AG04450 (cell line): ENCODE results near the gene TIMP2. TPM values are rescaled to one million over a fixed set of nuclear protein-coding genes. Genes with fewer than 3 reads are reported as not detected.
A peak's percentile ranks its signal among the peaks of the same experiment; 100 is the strongest.

Experiments used
- CTCF ChIA-PET: fragments of 300-600, 350-600 bp; formaldehyde crosslinking; extraction: SDS; loops from one replicate; lab custom pipeline; 2022; ENCODE audit warnings: antibody characterized with exemption, inconsistent platforms; lab: Charles Lee
- POLR2A ChIA-PET: fragments of 350-600 bp; formaldehyde crosslinking; extraction: SDS; loops from one replicate; lab custom pipeline; 2021; ENCODE audit warnings: antibody characterized with exemption, inconsistent platforms; lab: Yijun Ruan, JAX
- DNase-seq: peaks from one replicate; pipeline ENCODE4 v3.0.0-alpha.2; 2011; ENCODE audit warnings: low read depth, low spot score
- H3K27ac ChIP-seq: one replicate; pipeline ENCODE4 v1.5.1; 2012; ENCODE audit warnings: low read depth, low read length, control low read depth
- H3K27me3 ChIP-seq: one replicate; pipeline ENCODE4 v1.6.0; 2012; ENCODE audit warnings: low read length; ENCODE audit not compliant: control insufficient read depth, insufficient read depth
- H3K4me3 ChIP-seq: 2 replicates; pipeline ENCODE4 v1.5.1; 2011; ENCODE audit warnings: mild to moderate bottlenecking, low read depth, low read length, control low read depth
- H3K9me3 ChIP-seq: 2 replicates; pipeline ENCODE4 v1.5.1; 2012; ENCODE audit warnings: low read length; ENCODE audit not compliant: control insufficient read depth, insufficient read depth
- CTCF ChIP-seq: IDR thresholded peaks from 2 replicates; pipeline ENCODE4 v1.5.1; 2011; ENCODE audit warnings: low read depth, low read length, control low read depth, inconsistent platforms
- polyA plus RNA-seq: library from polyadenylated mRNA; depleted of rRNA; stranded (reverse); fragments of >200 nt; gene quantifications from 2 replicates; pipeline ENCODE4 v1.2.3, GENCODE V29; 2011

The TIMP2 gene
- polyA plus RNA-seq, 1 experiment, result 356 TPM

- CTCF ChIA-PET, result interaction anchor here (0.9 kb wide), 1 partner anchor 57 kb away, joined by 3 read pairs; no protein-coding TSS in a partner anchor
- TF ChIP-seq CTCF, result no peak
- peak overlapping the region; percentile 88 for H3K4me3 ChIP-seq
- no peaks in the 10 kb centered on the region; the same call in 1 of the 2 replicates for H3K9me3 ChIP-seq
- POLR2A ChIA-PET, result interaction anchor here (2.0 to 3.9 kb wide), 2 partner anchors 12 to 39 kb away, joined by 5 to 26 read pairs; no protein-coding TSS in a partner anchor
- H3K27ac ChIP-seq, result peak overlapping the region; percentile 3
- no peaks in the 10 kb centered on the region for H3K27me3 ChIP-seq
- DNase-seq, result no peak
Observed at GRCh38 chr17:78922816-78923498, 2.2 kb downstream of the TIMP2 start.

- TF ChIP-seq CTCF, result no peak
- ChIA-PET POLR2A (interaction anchor here (2.0 kb wide), 1 partner anchor 38 kb away, joined by 5 read pairs; no protein-coding TSS in a partner anchor), CTCF (interaction anchor here (0.6 to 1.0 kb wide), 2 partner anchors 49 to 83 kb away, joined by 3 read pairs; no protein-coding TSS in a partner anchor)
- Histone ChIP-seq H3K27me3 (no peaks in the 10 kb centered on the region), H3K27ac (peak overlapping the region; percentile 21), H3K4me3 (peak overlapping the region; percentile 88), H3K9me3 (no peaks in the 10 kb centered on the region; the same call in 1 of the 2 replicates)
- no peak for DNase-seq
Observed at GRCh38 chr17:78921437-78921971, 3.7 kb downstream of the TIMP2 start.

- ChIA-PET CTCF (interaction anchor here (1.0 kb wide), 1 partner anchor 51 kb away, joined by 3 read pairs; no protein-coding TSS in a partner anchor), POLR2A (interaction anchor here (2.0 kb wide), 1 partner anchor 37 kb away, joined by 5 read pairs; no protein-coding TSS in a partner anchor)
- peak overlapping the region; percentile 4; the same call in 1 of the 2 replicates for H3K4me3 ChIP-seq
- no peaks in the 10 kb centered on the region; the same call in 1 of the 2 replicates for H3K9me3 ChIP-seq
- TF ChIP-seq CTCF, result no peak
- no peak for DNase-seq
- H3K27me3 ChIP-seq, result no peaks in the 10 kb centered on the region
- peak overlapping the region; percentile 2 for H3K27ac ChIP-seq
Observed at GRCh38 chr17:78920528-78920927, 4.7 kb downstream of the TIMP2 start.

GRCh38 chr17:78919861-78920450 is 5.2 kb downstream of the TIMP2 start:
- Histone ChIP-seq H3K9me3 (no peaks in the 10 kb centered on the region; the same call in 1 of the 2 replicates), H3K27me3 (no peaks in the 10 kb centered on the region), H3K4me3 (peak overlapping the region; percentile 4; the same call in 1 of the 2 replicates), H3K27ac (peak overlapping the region; percentile 2)
- POLR2A ChIA-PET, result no interaction called here
- TF ChIP-seq CTCF, result no peak
- CTCF ChIA-PET, result interaction anchor here (1.0 kb wide), 1 partner anchor 51 kb away, joined by 3 read pairs; no protein-coding TSS in a partner anchor
- DNase-seq, result no peak
